ENCODE data around the gene DIS3L2. TPM values are rescaled to one million over a fixed set of nuclear protein-coding genes. Genes with fewer than 3 reads are reported as not detected.

The DIS3L2 gene
- total RNA-seq, 2 donors from 2014 or later, result 39.5 to 42.4 TPM

DNA sequence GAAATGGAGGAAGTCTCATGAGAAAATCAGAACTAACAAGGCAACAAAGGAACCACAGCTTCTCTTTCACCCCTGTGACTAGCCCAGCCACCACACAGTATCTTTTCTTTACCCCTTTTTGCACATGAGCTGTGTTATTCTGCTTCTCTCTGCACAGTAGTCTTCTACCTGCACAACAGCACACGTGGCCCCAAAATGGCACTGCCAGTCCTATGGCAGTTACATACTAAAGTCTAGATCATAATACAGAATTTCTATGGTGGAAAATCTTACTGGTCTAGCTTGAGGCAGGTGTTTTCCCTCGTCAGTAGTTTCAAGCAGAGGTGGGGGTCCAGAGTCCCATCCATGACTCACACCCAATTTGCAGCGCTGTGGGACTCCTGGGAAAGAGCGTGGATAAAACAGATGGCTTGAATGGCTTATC, 177.7 kb downstream of the DIS3L2 start:
- Histone ChIP-seq H3K4me1 (ENCODE audit: control insufficient read depth, insufficient read depth, low read length) (no peaks in the 10 kb centered on the region), H3K27me3 (ENCODE audit: control insufficient read depth, insufficient read depth, low read length, poor library complexity, severe bottlenecking) (no peaks in the 10 kb centered on the region), H3K4me3 (ENCODE audit: low read length) (no peak overlapping the region), H3K27ac (ENCODE audit: low read depth, low read length) (no peak overlapping the region), H3K9ac (ENCODE audit: extremely low read depth, low read length, poor library complexity, severe bottlenecking) (no peak overlapping the region), H3K9me3 (ENCODE audit: control insufficient read depth, low read length) (no peaks in the 10 kb centered on the region), H3K36me3 (ENCODE audit: control insufficient read depth, insufficient read depth, low read length) (no peaks in the 10 kb centered on the region)
- H3K4me3 Mint-ChIP-seq, result no peak overlapping the region
- TF ChIP-seq, protein P1, sequence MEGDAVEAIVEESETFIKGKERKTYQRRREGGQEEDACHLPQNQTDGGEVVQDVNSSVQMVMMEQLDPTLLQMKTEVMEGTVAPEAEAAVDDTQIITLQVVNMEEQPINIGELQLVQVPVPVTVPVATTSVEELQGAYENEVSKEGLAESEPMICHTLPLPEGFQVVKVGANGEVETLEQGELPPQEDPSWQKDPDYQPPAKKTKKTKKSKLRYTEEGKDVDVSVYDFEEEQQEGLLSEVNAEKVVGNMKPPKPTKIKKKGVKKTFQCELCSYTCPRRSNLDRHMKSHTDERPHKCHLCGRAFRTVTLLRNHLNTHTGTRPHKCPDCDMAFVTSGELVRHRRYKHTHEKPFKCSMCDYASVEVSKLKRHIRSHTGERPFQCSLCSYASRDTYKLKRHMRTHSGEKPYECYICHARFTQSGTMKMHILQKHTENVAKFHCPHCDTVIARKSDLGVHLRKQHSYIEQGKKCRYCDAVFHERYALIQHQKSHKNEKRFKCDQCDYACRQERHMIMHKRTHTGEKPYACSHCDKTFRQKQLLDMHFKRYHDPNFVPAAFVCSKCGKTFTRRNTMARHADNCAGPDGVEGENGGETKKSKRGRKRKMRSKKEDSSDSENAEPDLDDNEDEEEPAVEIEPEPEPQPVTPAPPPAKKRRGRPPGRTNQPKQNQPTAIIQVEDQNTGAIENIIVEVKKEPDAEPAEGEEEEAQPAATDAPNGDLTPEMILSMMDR (conservative IDR thresholded peaks at IDR 0.05), result no peak
- peaks cover 7% of the 10 kb centered on the region for H3K4me1 Mint-ChIP-seq
- DNase-seq, result no peak
- 93 to 100% methylated on average over 3 to 4 of the region's 4 CpGs for WGBS, 2 experiments (ENCODE audit: insufficient coverage in 1 of 2, insufficient read length in 1 of 2)
- H3K27me3 Mint-ChIP-seq (ENCODE audit: insufficient read depth), result no peaks in the 10 kb centered on the region
- H3K9me3 Mint-ChIP-seq, result no peaks in the 10 kb centered on the region
- H3K36me3 Mint-ChIP-seq (ENCODE audit: low read depth), result no peaks in the 10 kb centered on the region
- no peak overlapping the region for H3K27ac Mint-ChIP-seq

DNA sequence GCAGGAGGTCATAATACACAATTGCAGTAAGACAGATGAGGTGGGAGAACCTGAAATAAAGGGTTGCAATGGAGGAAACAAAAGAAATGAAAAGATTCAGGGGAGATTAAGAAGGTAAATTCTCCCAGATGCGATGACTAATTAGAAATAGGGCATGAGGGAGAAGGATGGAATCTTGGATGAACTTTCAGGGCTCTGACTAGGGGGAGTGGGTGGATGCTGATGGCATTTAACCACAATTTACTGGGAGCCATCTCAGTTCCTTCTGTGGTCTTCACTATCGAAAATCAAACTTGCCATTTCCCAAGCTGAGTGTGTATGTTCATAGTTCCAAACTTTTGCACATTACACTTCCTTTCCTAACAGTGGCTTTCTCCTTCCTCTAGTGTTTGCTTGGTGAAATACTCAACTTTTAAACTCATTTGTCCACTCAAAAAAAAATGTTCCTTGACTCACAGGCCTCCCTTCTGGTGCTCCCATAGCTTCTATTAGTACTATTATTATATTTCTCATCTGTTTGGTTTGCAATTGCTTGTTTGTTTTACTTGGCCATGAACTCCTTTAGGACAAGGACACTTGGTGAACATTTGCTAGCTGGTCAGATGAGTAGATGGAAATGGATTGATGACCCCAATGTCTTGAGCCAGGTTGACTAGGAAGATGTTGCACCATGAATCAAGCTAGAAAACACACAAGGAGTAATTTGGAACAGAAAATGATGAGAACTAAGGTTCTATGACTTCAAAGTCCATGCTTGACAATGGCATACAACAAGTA, 178.5 kb downstream of the DIS3L2 start:
- Mint-ChIP-seq H3K4me3 (no peak overlapping the region), H3K9me3 (no peaks in the 10 kb centered on the region), H3K4me1 (peaks cover 5% of the 10 kb centered on the region), H3K27me3 (ENCODE audit: insufficient read depth) (no peaks in the 10 kb centered on the region), H3K36me3 (ENCODE audit: low read depth) (no peaks in the 10 kb centered on the region), H3K27ac (no peak overlapping the region)
- TF ChIP-seq, protein P1 (conservative IDR thresholded peaks at IDR 0.05), result no peak
- no peaks in the 10 kb centered on the region for H3K27me3 ChIP-seq (ENCODE audit: control insufficient read depth, insufficient read depth, low read length, poor library complexity, severe bottlenecking)
- no peaks in the 10 kb centered on the region for H3K36me3 ChIP-seq (ENCODE audit: control insufficient read depth, insufficient read depth, low read length)
- H3K4me1 ChIP-seq (ENCODE audit: control insufficient read depth, insufficient read depth, low read length), result no peaks in the 10 kb centered on the region
- no peak overlapping the region for H3K4me3 ChIP-seq (ENCODE audit: low read length)
- H3K27ac ChIP-seq (ENCODE audit: low read depth, low read length), result no peak overlapping the region
- no peak for DNase-seq
- WGBS, 2 experiments (ENCODE audit: insufficient coverage in 1 of 2, insufficient read length in 1 of 2), result 89 to 93% methylated on average over 2 of the region's 2 CpGs
- H3K9ac ChIP-seq (ENCODE audit: extremely low read depth, low read length, poor library complexity, severe bottlenecking), result no peak overlapping the region
- H3K9me3 ChIP-seq (ENCODE audit: control insufficient read depth, low read length), result no peaks in the 10 kb centered on the region

DNA sequence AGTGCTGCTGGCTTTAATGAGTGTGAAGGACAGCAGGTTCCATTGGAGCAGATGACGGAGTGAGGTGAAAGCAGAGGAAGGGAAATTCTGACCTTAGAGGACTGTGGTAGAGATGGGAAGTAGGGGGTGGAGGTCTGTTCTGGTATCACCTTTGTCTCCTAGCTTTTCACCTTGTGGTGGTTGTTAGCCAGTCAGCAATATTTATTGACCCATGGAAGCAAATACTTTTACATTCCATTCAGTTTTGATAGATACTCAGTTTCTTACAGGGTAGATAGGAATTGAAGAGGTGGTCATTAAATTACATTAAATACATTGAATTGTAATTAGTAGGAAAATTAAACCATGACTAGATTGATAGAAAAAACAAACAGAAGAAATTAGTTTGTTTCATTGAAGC, 180.1 kb downstream of the DIS3L2 start:
- no peak for DNase-seq
- H3K27me3 Mint-ChIP-seq (ENCODE audit: insufficient read depth), result no peaks in the 10 kb centered on the region
- WGBS, 2 experiments (ENCODE audit: insufficient coverage in 1 of 2, insufficient read length in 1 of 2), result 88 to 100% methylated on average over 1 of the region's 1 CpG
- TF ChIP-seq, protein P1 (conservative IDR thresholded peaks at IDR 0.05), result no peak
- H3K36me3 Mint-ChIP-seq (ENCODE audit: low read depth), result peaks cover 4% of the 10 kb centered on the region
- H3K4me3 Mint-ChIP-seq, result no peak overlapping the region
- peaks cover 5% of the 10 kb centered on the region for H3K4me1 Mint-ChIP-seq
- H3K9me3 ChIP-seq (ENCODE audit: control insufficient read depth, low read length), result no peaks in the 10 kb centered on the region
- H3K9me3 Mint-ChIP-seq, result no peaks in the 10 kb centered on the region
- H3K27ac Mint-ChIP-seq, result no peak overlapping the region
- no peak overlapping the region for H3K27ac ChIP-seq (ENCODE audit: low read depth, low read length)
- no peaks in the 10 kb centered on the region for H3K4me1 ChIP-seq (ENCODE audit: control insufficient read depth, insufficient read depth, low read length)
- no peak overlapping the region for H3K4me3 ChIP-seq (ENCODE audit: low read length)
- H3K9ac ChIP-seq (ENCODE audit: extremely low read depth, low read length, poor library complexity, severe bottlenecking), result no peak overlapping the region
- no peaks in the 10 kb centered on the region for H3K36me3 ChIP-seq (ENCODE audit: control insufficient read depth, insufficient read depth, low read length)
- H3K27me3 ChIP-seq (ENCODE audit: control insufficient read depth, insufficient read depth, low read length, poor library complexity, severe bottlenecking), result no peaks in the 10 kb centered on the region

Measured in endodermal cell (in vitro differentiated cells).